ENCODE measurements around the gene MAMDC2. TPM values are rescaled to one million over a fixed set of nuclear protein-coding genes. Genes with fewer than 3 reads are reported as not detected.

Gene MAMDC2
- polyA plus RNA-seq, 5 donors = 5.6 to 8.1 (median 6.9) TPM

DNA sequence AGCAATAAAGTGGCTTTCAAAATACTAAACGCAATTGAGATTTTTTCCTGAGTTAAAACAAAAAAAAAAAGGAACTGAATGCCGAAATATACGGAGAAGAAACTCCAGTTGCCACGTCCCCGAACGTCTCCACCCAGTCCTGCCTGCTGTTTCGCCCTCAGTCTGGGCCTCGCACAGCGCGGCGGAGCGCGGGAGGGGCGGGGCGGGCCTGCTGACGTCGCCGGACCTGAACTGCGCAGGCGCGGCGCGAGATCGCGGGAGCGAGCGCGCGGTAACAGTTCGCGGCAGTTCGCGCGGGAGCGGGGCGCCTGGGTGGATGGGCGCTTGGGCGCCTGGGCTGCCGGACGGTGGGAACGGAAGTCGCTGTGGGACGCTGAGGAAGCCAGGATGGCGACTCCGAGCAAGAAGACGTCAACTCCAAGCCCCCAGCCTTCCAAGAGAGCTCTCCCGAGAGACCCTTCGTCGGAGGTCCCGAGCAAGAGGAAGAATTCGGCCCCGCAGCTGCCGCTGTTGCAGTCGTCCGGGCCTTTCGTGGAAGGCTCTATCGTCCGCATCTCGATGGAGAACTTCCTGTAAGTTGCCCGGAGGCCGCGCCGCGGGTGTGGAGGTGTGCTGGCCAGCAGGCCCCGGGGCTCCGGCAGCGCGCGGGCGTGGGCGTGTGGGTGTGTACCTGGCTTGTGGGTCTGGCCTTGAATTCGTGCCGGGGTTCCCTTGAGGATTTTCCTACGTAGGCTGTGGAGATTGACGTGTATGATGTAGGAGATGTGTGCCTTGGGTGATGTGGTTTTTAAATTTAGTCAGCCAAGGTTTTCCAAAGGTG, 215.3 kb downstream of the MAMDC2 start, which contains the start of gene SMC5:
TSS of gene SMC5 (plus strand) at position 287 of the 820 bp plus-strand sequence. CDS start at position 388, 101 bp downstream.
- peak; percentile 96 for DNase-seq

DNA sequence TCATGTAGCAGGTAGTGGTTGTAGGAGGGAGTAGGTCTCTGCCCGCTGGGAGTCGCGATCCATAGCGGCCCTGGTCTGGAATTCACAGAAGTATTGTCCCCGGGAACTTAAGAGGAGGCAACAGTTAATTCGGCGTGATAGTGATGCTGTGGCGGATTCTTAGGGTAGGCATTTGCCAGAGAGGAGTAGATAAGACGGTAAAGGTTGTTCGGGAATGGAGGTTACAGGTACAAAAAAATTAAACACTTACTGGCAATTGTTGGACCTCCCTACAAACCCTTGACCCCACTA, 215.8 kb downstream of the MAMDC2 start:
- no peak for DNase-seq

DNA sequence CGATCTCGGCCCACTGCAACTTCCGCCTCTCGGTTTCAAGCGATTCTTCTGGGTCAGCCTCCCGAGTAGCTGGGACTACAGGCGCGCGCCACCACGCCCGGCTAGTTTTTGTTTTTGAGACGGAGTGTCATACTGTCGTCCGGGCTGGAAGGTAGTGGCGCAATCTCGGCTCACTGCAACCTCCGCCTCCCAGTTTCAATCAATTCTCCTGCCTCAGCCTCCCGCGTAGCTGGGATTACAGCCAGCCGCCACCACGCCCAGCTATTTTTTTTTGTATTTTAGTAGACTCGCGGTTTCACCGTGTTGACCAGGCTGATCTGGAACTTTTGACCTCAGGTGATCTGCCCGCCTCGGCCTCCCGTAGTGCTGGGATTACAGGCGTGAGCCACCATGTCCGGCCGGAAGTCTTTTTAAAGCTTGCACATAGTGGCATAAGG, 216.4 kb downstream of the MAMDC2 start:
- DNase-seq = no peak

- DNase-seq = no peak
Observed at GRCh38 chr9:70260606-70261005, 217.0 kb downstream of the MAMDC2 start.

DNA sequence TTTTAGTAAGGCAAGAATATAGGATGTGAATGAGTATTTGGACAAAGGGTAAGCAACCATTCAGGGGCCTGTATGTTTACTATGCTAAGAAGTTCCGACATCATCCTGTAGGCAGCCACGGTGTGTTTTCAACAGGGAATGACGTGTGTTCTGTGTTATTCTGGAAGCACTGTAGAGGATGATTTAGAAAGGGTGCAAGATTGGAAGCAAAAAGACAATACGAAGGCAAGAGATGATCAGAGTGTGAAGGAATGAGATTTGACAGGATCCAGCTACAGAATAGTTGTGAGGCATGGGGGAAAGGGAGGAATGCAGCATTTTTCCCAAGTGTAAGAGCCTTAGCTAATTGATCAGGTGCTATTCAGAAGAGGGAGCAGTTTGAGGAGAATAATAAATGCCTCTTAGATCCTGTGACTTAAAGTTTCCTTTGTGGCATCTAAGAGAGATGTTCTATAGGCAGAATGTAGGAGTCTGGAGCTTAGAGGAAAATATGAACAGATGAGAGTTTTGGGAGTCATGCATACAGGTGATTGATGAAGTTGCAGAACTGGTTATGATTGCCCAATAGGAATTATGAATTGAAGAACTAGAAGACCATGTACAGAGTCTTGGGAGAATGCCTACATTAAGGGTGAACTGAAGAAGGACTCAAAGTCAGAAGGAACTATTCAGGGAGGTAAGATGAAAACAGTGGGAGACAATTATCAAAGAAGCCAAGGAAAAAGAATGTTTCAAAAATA, 217.7 kb downstream of the MAMDC2 start:
- no peak for DNase-seq

GRCh38 chr9:70262366-70262765, 218.7 kb downstream of the MAMDC2 start:
- no peak for DNase-seq

- peak in 1 of 2 donors; percentile 21 for DNase-seq
Observed at GRCh38 chr9:70262948-70263347, 219.3 kb downstream of the MAMDC2 start.

DNA sequence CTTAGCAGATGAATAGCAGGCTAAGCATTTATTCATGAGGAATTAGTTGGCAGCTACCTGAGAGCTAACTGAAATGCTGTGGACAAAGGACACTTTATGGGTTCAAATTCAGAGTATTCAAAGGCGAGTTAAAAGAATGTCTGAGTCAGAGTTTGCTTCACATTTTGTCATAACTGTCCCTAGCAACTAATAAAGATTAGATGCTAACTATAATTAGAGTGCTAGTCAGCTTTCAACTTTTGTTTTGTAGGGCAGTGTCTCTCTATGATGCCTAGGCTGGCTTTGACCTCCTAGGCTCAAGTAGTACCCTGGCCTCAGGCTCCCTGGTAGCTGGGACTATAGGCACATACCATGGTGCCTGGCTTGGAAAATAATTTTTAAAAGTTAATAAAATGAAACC, 219.8 kb downstream of the MAMDC2 start:
- no peak for DNase-seq

Other genes with a start within 250 kb of the MAMDC2 start
- gene CFAP95, start 223.0 kb upstream of the MAMDC2 start, polyA plus RNA-seq (ENCODE audit: insufficient read depth in 1 of 5, insufficient read length in 5 of 5, low replicate concordance in 1 of 5) = 1 to 10 TPM; 1.0 to 5.6 (median 4.1) TPM
- gene SMC5, start 215.1 kb downstream of the MAMDC2 start, polyA plus RNA-seq (ENCODE audit: insufficient read depth in 1 of 5, insufficient read length in 5 of 5, low replicate concordance in 1 of 5) = 10 to 100 TPM; 42.7 to 93.8 (median 84.5) TPM